ENCODE results near the gene VMP1. TPM values are rescaled to one million over a fixed set of nuclear protein-coding genes. Genes with fewer than 3 reads are reported as not detected.
"Not testable (repeated sequence)": the region's sequence is repeated elsewhere in the genome, so short reads cannot be mapped to it uniquely, and the experiment has no call there.

The VMP1 gene
- total RNA-seq, 2 donors from 2014 or later = 309 to 488 TPM

- peak overlapping the region; percentile 87 for H3K27ac Mint-ChIP-seq
- peak; percentile 40 for ATAC-seq (replicated peaks)
- H3K27me3 Mint-ChIP-seq = no peaks in the 10 kb centered on the region
- H3K4me3 Mint-ChIP-seq = peak overlapping the region; percentile 72
- H3K9me3 Mint-ChIP-seq = no peaks in the 10 kb centered on the region
- peaks cover 22% of the 10 kb centered on the region for H3K4me1 Mint-ChIP-seq
- H3K36me3 Mint-ChIP-seq (ENCODE audit: low read depth) = peaks cover 75% of the 10 kb centered on the region
These were observed 56.9 kb downstream of the VMP1 start for GRCh38 chr17:59764292-59764741.

DNA sequence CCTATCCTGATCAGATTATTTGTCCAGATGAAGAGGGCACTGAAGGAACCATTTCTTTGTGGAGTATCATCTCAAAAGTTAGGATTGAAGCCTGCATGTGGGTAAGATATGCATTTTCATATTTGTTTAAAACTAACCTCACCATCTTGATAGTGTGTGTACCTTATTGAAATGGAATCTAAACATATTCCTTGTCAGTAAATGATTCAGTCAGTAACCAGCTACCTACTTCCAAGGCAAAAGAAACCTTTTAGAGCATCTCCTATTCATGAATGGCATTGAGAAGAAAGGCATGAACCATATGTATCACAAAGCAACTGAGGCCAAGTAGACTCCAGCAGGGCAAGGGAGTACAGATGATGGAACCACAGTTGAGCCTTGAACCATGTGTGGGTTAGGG, 57.6 kb downstream of the VMP1 start:
- peak overlapping the region; percentile 87 for H3K27ac Mint-ChIP-seq
- no peaks in the 10 kb centered on the region for H3K9me3 Mint-ChIP-seq
- peaks cover 22% of the 10 kb centered on the region for H3K4me1 Mint-ChIP-seq
- peak overlapping the region; percentile 72 for H3K4me3 Mint-ChIP-seq
- no peak for ATAC-seq (replicated peaks)
- H3K36me3 Mint-ChIP-seq (ENCODE audit: low read depth) = peaks cover 68% of the 10 kb centered on the region
- H3K27me3 Mint-ChIP-seq = no peaks in the 10 kb centered on the region

GRCh38 chr17:59766491-59766890, 59.0 kb downstream of the VMP1 start:
- H3K4me1 Mint-ChIP-seq = peaks cover 17% of the 10 kb centered on the region
- H3K36me3 Mint-ChIP-seq (ENCODE audit: low read depth) = peaks cover 61% of the 10 kb centered on the region
- H3K27me3 Mint-ChIP-seq = no peaks in the 10 kb centered on the region

GRCh38 chr17:59767176-59767575, 59.7 kb downstream of the VMP1 start:
- peaks cover 11% of the 10 kb centered on the region for H3K4me1 Mint-ChIP-seq

More at GRCh38 chr17:59766491-59766890, 59.0 kb downstream of the VMP1 start:
- H3K4me3 Mint-ChIP-seq = peak overlapping the region; percentile 72
- no peak overlapping the region for H3K27ac Mint-ChIP-seq
- ATAC-seq (replicated peaks) = no peak
- H3K9me3 Mint-ChIP-seq = no peaks in the 10 kb centered on the region

GRCh38 chr17:59769887-59770286, 62.4 kb downstream of the VMP1 start:
- Mint-ChIP-seq H3K36me3 (ENCODE audit: low read depth) (peaks cover 62% of the 10 kb centered on the region), H3K27me3 (no peaks in the 10 kb centered on the region), H3K27ac (no peak overlapping the region), H3K4me1 (peaks cover 5% of the 10 kb centered on the region), H3K4me3 (no peak overlapping the region), H3K9me3 (no peaks in the 10 kb centered on the region)
- ATAC-seq (replicated peaks) = no peak

More at GRCh38 chr17:59767176-59767575, 59.7 kb downstream of the VMP1 start:
- no peak for ATAC-seq (replicated peaks)
- H3K4me3 Mint-ChIP-seq = no peak overlapping the region
- no peaks in the 10 kb centered on the region for H3K9me3 Mint-ChIP-seq
- no peaks in the 10 kb centered on the region for H3K27me3 Mint-ChIP-seq
- H3K27ac Mint-ChIP-seq = no peak overlapping the region
- H3K36me3 Mint-ChIP-seq (ENCODE audit: low read depth) = peaks cover 61% of the 10 kb centered on the region

GRCh38 chr17:59771093-59771492, 63.6 kb downstream of the VMP1 start:
- peaks cover 65% of the 10 kb centered on the region for H3K36me3 Mint-ChIP-seq (ENCODE audit: low read depth)
- no peaks in the 10 kb centered on the region for H3K4me1 Mint-ChIP-seq
- H3K27me3 Mint-ChIP-seq = no peaks in the 10 kb centered on the region
- no peak overlapping the region for H3K27ac Mint-ChIP-seq
- no peak for ATAC-seq (replicated peaks)
- no peaks in the 10 kb centered on the region for H3K9me3 Mint-ChIP-seq
- no peak overlapping the region for H3K4me3 Mint-ChIP-seq

- Mint-ChIP-seq H3K9me3 (peaks cover 5% of the 10 kb centered on the region), H3K27ac (no peak overlapping the region), H3K36me3 (ENCODE audit: low read depth) (peaks cover 88% of the 10 kb centered on the region), H3K4me1 (peaks cover 22% of the 10 kb centered on the region), H3K4me3 (no peak overlapping the region), H3K27me3 (no peaks in the 10 kb centered on the region)
- ATAC-seq (replicated peaks) = no peak
These were observed 68.4 kb downstream of the VMP1 start for GRCh38 chr17:59775786-59776350.

GRCh38 chr17:59776577-59776976, 69.1 kb downstream of the VMP1 start:
- no peaks in the 10 kb centered on the region for H3K27me3 Mint-ChIP-seq
- peak overlapping the region; percentile 86 for H3K27ac Mint-ChIP-seq
- H3K9me3 Mint-ChIP-seq = peaks cover 5% of the 10 kb centered on the region
- peak overlapping the region; percentile 63 for H3K4me3 Mint-ChIP-seq
- peaks cover 88% of the 10 kb centered on the region for H3K36me3 Mint-ChIP-seq (ENCODE audit: low read depth)
- peaks cover 22% of the 10 kb centered on the region for H3K4me1 Mint-ChIP-seq
- ATAC-seq (replicated peaks) = peak; percentile 10

- Mint-ChIP-seq H3K36me3 (ENCODE audit: low read depth) (peaks cover 83% of the 10 kb centered on the region), H3K9me3 (peaks cover 5% of the 10 kb centered on the region), H3K4me1 (peaks cover 22% of the 10 kb centered on the region), H3K27me3 (no peaks in the 10 kb centered on the region), H3K27ac (peak overlapping the region; percentile 86), H3K4me3 (peak overlapping the region; percentile 63)
- ATAC-seq (replicated peaks) = peak; percentile 9
These were observed 69.6 kb downstream of the VMP1 start for GRCh38 chr17:59777033-59777432.

- H3K4me3 Mint-ChIP-seq = peak overlapping the region; percentile 66
- peak overlapping the region; percentile 83 for H3K27ac Mint-ChIP-seq
- peaks cover 5% of the 10 kb centered on the region for H3K9me3 Mint-ChIP-seq
- H3K4me1 Mint-ChIP-seq = peaks cover 34% of the 10 kb centered on the region
- H3K27me3 Mint-ChIP-seq = no peaks in the 10 kb centered on the region
- peak; percentile 30 for ATAC-seq (replicated peaks)
- peaks cover 90% of the 10 kb centered on the region for H3K36me3 Mint-ChIP-seq (ENCODE audit: low read depth)
These were observed 71.5 kb downstream of the VMP1 start for GRCh38 chr17:59778996-59779395.

DNA sequence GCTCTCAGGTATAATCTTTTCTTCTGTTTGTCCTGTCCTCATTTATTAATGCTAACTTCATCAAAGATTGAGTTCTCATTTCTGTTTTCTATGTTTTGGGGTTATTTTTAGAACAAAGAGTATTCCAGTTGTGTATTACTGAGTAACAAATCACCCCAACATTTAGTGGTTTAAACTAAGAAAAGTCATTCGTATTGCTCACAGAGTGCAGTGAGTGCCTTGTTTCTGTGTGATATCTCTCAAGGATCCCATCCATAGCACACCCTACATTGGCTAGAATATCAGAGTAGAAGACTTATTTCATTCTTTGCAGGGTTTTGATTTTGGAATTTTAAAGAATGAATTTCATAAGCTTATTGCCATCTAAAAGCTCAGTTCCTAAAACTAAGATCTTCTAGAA, 72.1 kb downstream of the VMP1 start:
- Mint-ChIP-seq H3K4me3 (peak overlapping the region; percentile 66), H3K4me1 (peaks cover 39% of the 10 kb centered on the region)

DNA sequence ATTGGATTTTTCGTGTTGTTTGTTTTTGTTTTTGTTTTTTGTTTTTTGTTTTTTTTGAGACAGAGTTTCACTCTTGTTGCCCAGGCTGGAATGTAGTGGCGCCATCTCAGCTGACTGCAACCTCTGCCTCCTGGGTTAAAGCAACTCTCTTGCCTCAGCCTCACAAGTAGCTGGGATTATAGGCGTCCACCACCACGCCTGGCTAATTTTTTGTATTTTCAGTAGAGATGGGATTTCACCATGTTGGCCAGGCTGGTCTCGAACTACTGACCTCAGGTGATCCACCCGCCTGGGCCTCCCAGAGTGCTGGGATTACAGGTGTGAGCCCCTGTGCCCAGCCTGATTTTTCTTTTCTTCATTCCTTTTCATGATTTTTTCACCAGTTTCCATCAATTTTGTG, 73.1 kb downstream of the VMP1 start:
- H3K9me3 Mint-ChIP-seq; H3K27me3 Mint-ChIP-seq; ATAC-seq (replicated peaks): not testable (repeated sequence)
- Mint-ChIP-seq H3K36me3 (ENCODE audit: low read depth) (peaks cover 82% of the 10 kb centered on the region), H3K4me3 (peak overlapping the region; percentile 66), H3K27ac (peak overlapping the region; percentile 83), H3K4me1 (peaks cover 39% of the 10 kb centered on the region)

More for the DNA sequence above, 72.1 kb downstream of the VMP1 start:
- peak; percentile 58 for ATAC-seq (replicated peaks)
- Mint-ChIP-seq H3K27ac (peak overlapping the region; percentile 83), H3K9me3 (peaks cover 5% of the 10 kb centered on the region), H3K27me3 (no peaks in the 10 kb centered on the region), H3K36me3 (ENCODE audit: low read depth) (peaks cover 90% of the 10 kb centered on the region)

- peaks cover 43% of the 10 kb centered on the region for H3K4me1 Mint-ChIP-seq
- no peaks in the 10 kb centered on the region for H3K27me3 Mint-ChIP-seq
- no peaks in the 10 kb centered on the region for H3K9me3 Mint-ChIP-seq
- peak; percentile 13 for ATAC-seq (replicated peaks)
- H3K4me3 Mint-ChIP-seq = peak overlapping the region; percentile 85
- H3K27ac Mint-ChIP-seq = peak overlapping the region; percentile 99
- peaks cover 73% of the 10 kb centered on the region for H3K36me3 Mint-ChIP-seq (ENCODE audit: low read depth)
These were observed 76.0 kb downstream of the VMP1 start for GRCh38 chr17:59783221-59784047.

- Mint-ChIP-seq H3K9me3 (no peaks in the 10 kb centered on the region), H3K4me3 (peak overlapping the region; percentile 85), H3K4me1 (peaks cover 26% of the 10 kb centered on the region), H3K27me3 (no peaks in the 10 kb centered on the region), H3K36me3 (ENCODE audit: low read depth) (peaks cover 69% of the 10 kb centered on the region), H3K27ac (peak overlapping the region; percentile 99)
- ATAC-seq (replicated peaks) = no peak
These were observed 77.8 kb downstream of the VMP1 start for GRCh38 chr17:59785091-59785799.

Data from activated T-helper 17 cell treated with anti-CD3 and anti-CD28 coated beads, Interleukin-2, amount 50 U/mL, for 72 hours (primary cell).